Caco-2 (cell line): ENCODE results near the gene RNU5B-1. TPM values are rescaled to one million over a fixed set of nuclear protein-coding genes. Genes with fewer than 3 reads are reported as not detected.
A peak's percentile ranks its signal among the peaks of the same experiment; 100 is the strongest.

Experiments
- Bru-seq: library from RNA; stranded (reverse); fragments of 400-500 nt; gene quantifications from one replicate; lab custom pipeline; 2021; lab: Mats Ljungman, UMichigan
- BruChase-seq, 2 experiments: library from RNA; stranded (reverse); fragments of 400-500 nt; gene quantifications; one replicate each; lab custom pipeline; 2021; lab: Mats Ljungman, UMichigan
- BruUV-seq: library from RNA; stranded (reverse); fragments of 400-500 nt; replicated peaks from 2 replicates; lab custom pipeline; 2021; lab: Mats Ljungman, UMichigan
- CTCF ChIA-PET: fragments of 300-600 bp; sonication (Branson Sonifier 250); formaldehyde crosslinking; loops from one replicate; lab custom pipeline; 2022; ENCODE audit warnings: antibody characterized with exemption; lab: Charles Lee
- POLR2A ChIA-PET: fragments of 300-600 bp; sonication (Branson Sonifier 250); formaldehyde crosslinking; loops from one replicate; lab custom pipeline; 2022; ENCODE audit warnings: antibody characterized with exemption; lab: Charles Lee
- DNase-seq, 2 experiments: peaks; one replicate each; pipeline versions ENCODE4 v3.0.0 to v3.0.0-alpha.2; 2020 to 2022
- H3K27me3 ChIP-seq: replicated peaks from 2 replicates; pipeline ENCODE4 v1.6.0; 2011; ENCODE audit warnings: low read length; ENCODE audit not compliant: control insufficient read depth, insufficient read depth
- H3K36me3 ChIP-seq: 2 replicates; pipeline ENCODE4 v1.5.1; 2011; ENCODE audit warnings: low read length; ENCODE audit not compliant: control insufficient read depth, insufficient read depth
- H3K4me1 ChIP-seq: fragments of 250-450 bp; sonication (Bioruptor Pico); 2 replicates; pipeline ENCODE4 v1.5.1; 2020; ENCODE audit warnings: mild to moderate bottlenecking
- H3K4me3 ChIP-seq: 2 replicates; pipeline ENCODE4 v1.5.1; 2011; ENCODE audit warnings: low read depth, mild to moderate bottlenecking, control low read depth, low read length
- H3K9me3 ChIP-seq: fragments of 250-450 bp; sonication (Bioruptor Pico); 2 replicates; pipeline ENCODE4 v1.5.1; 2020; ENCODE audit warnings: mild to moderate bottlenecking, moderate library complexity
- H3K27ac Mint-ChIP-seq: one replicate; pipeline ENCODE4 v1.8.0; 2022; ENCODE audit warnings: mixed read lengths; ENCODE audit not compliant: unreplicated experiment
- H3K27me3 Mint-ChIP-seq: one replicate; pipeline ENCODE4 v1.8.0; 2022; ENCODE audit warnings: mixed read lengths; ENCODE audit not compliant: insufficient read depth, unreplicated experiment
- H3K36me3 Mint-ChIP-seq: one replicate; pipeline ENCODE4 v1.8.0; 2022; ENCODE audit warnings: mild to moderate bottlenecking, mixed read lengths; ENCODE audit not compliant: insufficient read depth, unreplicated experiment
- H3K4me1 Mint-ChIP-seq: one replicate; pipeline ENCODE4 v1.8.0; 2022; ENCODE audit warnings: low read depth, mixed read lengths; ENCODE audit not compliant: unreplicated experiment
- H3K4me3 Mint-ChIP-seq: one replicate; pipeline ENCODE4 v1.8.0; 2022; ENCODE audit warnings: mild to moderate bottlenecking, moderate library complexity, mixed read lengths; ENCODE audit not compliant: unreplicated experiment
- H3K9me3 Mint-ChIP-seq: one replicate; pipeline ENCODE4 v1.8.0; 2022; ENCODE audit warnings: mixed read lengths; ENCODE audit not compliant: unreplicated experiment
- intact Hi-C: fragments of 100-400 bp; cut with micrococcal nuclease; formaldehyde crosslinking; loops from one replicate; pipeline ENCODE4 v1.10.0; 2022; ENCODE audit not compliant: unreplicated experiment
- long read RNA-seq: library from polyadenylated mRNA; stranded (forward); transcript quantifications from one replicate; pipeline ENCODE4 v2.0.0, GENCODE V29; 2022
- total RNA-seq: library from RNA; stranded (reverse); gene quantifications from 2 replicates; pipeline ENCODE4 v1.2.3, GENCODE V29; 2022
- TF ChIP-seq, protein P1 (sequence below), 2 experiments: fragments of 200-600 bp in 1 of 2; IDR thresholded peaks; 1 replicate in 1 of 2; 2 replicates in 1 of 2; pipeline versions ENCODE4 v1.5.1 to v1.8.0; 2011 to 2022; ENCODE audit warnings: antibody characterized with exemption in 1 of 2, control low read depth in 1 of 2, inconsistent platforms in 1 of 2, low read depth in 1 of 2, low read length in 1 of 2, mild to moderate bottlenecking in 1 of 2, moderate library complexity in 1 of 2; ENCODE audit not compliant: insufficient read depth in 1 of 2, severe bottlenecking in 1 of 2, unreplicated experiment in 1 of 2

The RNU5B-1 gene
- total RNA-seq = not detected in 2 replicates
- Bru-seq, nascent RNA = percentile 91 among the genes with signal in this experiment
- percentile 62 among the genes with signal in this experiment for BruChase-seq, experiment 1, labeled RNA remaining after a 2-hour chase
- percentile 58 among the genes with signal in this experiment for BruChase-seq, experiment 2, labeled RNA remaining after a 6-hour chase
- long read RNA-seq = 0 reads

DNA sequence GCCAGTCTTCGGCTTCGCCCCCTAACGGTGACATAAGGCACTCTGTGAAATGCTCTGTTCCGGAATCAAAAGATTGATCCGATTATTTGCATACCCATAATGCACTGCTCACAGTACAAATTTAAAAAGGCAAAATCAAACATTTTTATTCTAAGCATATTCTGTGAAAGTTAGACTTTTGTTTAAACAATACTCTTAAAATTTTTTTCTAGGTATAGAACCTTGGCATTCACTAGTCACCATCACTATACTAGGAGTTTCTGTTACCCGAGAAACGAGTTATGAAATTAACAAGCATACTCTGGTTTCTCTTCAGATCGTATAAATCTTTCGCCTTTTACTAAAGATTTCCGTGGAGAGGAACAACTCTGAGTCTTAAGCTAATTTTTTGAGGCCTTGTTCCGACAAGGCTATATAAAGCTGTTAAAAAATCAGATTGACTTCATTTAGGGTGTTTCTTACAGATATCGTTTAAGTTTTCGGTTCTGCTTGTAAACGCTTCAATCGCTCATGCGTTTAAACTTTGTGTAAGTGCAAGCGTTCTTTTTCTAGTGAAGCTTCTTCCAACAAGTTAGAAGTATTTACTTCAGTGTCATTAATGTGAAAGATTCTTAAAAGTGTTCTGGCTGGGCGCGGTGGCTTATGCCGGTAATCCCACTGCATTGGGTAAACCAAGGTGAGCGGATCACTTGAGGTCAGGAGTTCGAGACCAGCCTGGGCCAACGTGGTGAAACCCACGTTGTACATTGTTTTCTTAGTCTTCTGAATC, at the start of gene RNU5B-1:
Gene RNU5B-1 (plus strand): TSS at position 297 of the 769 bp plus-strand sequence.
- ChIA-PET CTCF (interaction anchor here (0.6 to 1.5 kb wide), 6 partner anchors 9 to 119 kb away, joined by 3 to 11 read pairs (median 4); partner anchors contain the start of genes CLPX and PARP16), POLR2A (interaction anchor here (0.5 to 2.1 kb wide), 28 partner anchors 9 to 1201 kb away, joined by 3 to 37 read pairs (median 5); partner anchors contain the start of genes CLPX, HACD3, IGDCC3 and INTS14)
- TF ChIP-seq, protein P1, sequence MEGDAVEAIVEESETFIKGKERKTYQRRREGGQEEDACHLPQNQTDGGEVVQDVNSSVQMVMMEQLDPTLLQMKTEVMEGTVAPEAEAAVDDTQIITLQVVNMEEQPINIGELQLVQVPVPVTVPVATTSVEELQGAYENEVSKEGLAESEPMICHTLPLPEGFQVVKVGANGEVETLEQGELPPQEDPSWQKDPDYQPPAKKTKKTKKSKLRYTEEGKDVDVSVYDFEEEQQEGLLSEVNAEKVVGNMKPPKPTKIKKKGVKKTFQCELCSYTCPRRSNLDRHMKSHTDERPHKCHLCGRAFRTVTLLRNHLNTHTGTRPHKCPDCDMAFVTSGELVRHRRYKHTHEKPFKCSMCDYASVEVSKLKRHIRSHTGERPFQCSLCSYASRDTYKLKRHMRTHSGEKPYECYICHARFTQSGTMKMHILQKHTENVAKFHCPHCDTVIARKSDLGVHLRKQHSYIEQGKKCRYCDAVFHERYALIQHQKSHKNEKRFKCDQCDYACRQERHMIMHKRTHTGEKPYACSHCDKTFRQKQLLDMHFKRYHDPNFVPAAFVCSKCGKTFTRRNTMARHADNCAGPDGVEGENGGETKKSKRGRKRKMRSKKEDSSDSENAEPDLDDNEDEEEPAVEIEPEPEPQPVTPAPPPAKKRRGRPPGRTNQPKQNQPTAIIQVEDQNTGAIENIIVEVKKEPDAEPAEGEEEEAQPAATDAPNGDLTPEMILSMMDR (IDR thresholded peaks at IDR 0.05; ENCODE audit: insufficient read depth in 1 of 2, low read depth in 1 of 2, low read length in 1 of 2, severe bottlenecking in 1 of 2, unreplicated experiment in 1 of 2) = peak in 1 of 2 experiments; percentile 77
- no peaks in the 10 kb centered on the region for H3K9me3 ChIP-seq
- Mint-ChIP-seq H3K27ac (peak within 1 kb of the TSS; percentile 95), H3K27me3 (no peaks in the 10 kb centered on the region), H3K9me3 (no peaks in the 10 kb centered on the region), H3K4me3 (peak within 1 kb of the TSS; percentile 90), H3K36me3 (peaks cover 28% of the 10 kb centered on the region), H3K4me1 (no peaks in the 10 kb centered on the region)
- intact Hi-C loops = loop anchor here (1.0 kb wide), 2 partner anchors 8 to 271 kb away; partner anchors contain the start of gene RNU5A-1
- no peaks in the 10 kb centered on the region for H3K27me3 ChIP-seq
- peak within 1 kb of the TSS; percentile 41 for H3K4me3 ChIP-seq
- DNase-seq = peak; percentile 86 to 89
- H3K4me1 ChIP-seq = peaks cover 6% of the 10 kb centered on the region; the same call in 1 of the 2 replicates
- TSS peak; percentile 98 for BruUV-seq
- H3K36me3 ChIP-seq = no peaks in the 10 kb centered on the region

DNA sequence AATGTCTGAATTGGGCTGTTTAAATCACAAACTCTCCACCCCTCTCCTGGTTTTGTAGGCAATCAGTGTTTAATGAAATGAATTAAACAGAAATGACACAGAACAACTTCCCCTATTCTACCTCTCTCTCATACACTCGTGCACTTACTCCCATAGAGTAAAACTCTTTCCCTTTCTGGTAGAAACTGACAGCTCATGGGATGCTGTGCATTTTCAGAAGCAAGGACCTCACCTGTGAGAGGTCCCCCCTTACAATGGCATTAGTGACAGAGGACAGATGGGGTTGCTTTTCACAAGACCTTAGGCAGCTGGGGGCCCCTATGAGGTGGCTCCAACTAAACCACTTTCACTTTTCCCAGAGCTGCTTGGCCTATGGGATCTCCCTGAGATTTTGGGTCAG, 49.7 kb upstream of the RNU5B-1 start:
- H3K4me1 Mint-ChIP-seq = no peaks in the 10 kb centered on the region
- H3K4me1 ChIP-seq = peaks cover 7% of the 10 kb centered on the region; the same call in 1 of the 2 replicates
- no peaks in the 10 kb centered on the region for H3K36me3 ChIP-seq
- H3K4me3 Mint-ChIP-seq = no peak overlapping the region
- BruUV-seq = no TSS peak
- DNase-seq = no peak
- H3K9me3 Mint-ChIP-seq = no peaks in the 10 kb centered on the region
- peaks cover 18% of the 10 kb centered on the region for H3K36me3 Mint-ChIP-seq
- intact Hi-C loops = no loop called here
- ChIA-PET POLR2A (no interaction called here), CTCF (no interaction called here)
- H3K27me3 Mint-ChIP-seq = no peaks in the 10 kb centered on the region
- TF ChIP-seq, protein P1 (IDR thresholded peaks at IDR 0.05; ENCODE audit: insufficient read depth in 1 of 2, low read depth in 1 of 2, low read length in 1 of 2, severe bottlenecking in 1 of 2, unreplicated experiment in 1 of 2) = no peak
- H3K9me3 ChIP-seq = no peaks in the 10 kb centered on the region
- no peak overlapping the region for H3K27ac Mint-ChIP-seq
- H3K4me3 ChIP-seq = no peak overlapping the region
- no peaks in the 10 kb centered on the region for H3K27me3 ChIP-seq

DNA sequence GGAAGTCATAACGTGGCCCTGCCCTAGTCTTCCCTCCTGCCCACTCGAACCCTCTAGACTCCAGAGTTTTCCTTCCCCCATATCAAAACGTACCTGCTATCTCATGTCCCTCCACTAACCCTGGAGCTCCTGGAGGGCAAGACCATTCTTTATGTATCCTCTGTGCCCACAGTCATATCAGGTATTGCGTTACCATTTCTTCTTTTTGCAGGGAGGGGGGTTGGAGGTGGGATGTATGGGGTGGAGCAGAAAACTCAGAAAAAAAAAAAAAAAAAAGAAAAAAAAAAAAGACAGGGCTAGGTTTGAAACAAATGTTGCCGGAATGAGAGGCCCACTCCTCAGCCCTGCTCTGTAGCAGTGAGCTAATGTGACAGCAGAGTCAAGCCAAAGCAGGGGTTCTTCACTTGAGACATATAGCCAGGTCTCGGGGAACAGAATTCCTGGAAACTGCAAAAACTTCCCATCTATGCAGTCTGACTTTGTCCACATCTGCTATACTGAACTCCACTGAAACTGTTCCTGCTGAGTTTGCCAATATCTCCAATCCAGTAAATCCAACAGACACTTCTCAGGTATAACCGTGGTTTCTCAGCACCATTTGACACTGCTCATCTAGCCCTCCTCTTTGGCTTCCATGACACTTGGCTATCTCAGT, 48.9 kb upstream of the RNU5B-1 start:
- ChIA-PET CTCF (no interaction called here), POLR2A (interaction anchor here (0.6 kb wide), 1 partner anchor 10 kb away, joined by 4 read pairs; no protein-coding TSS in a partner anchor)
- no peaks in the 10 kb centered on the region for H3K9me3 Mint-ChIP-seq
- H3K36me3 Mint-ChIP-seq = peaks cover 14% of the 10 kb centered on the region
- no peaks in the 10 kb centered on the region for H3K27me3 Mint-ChIP-seq
- Histone ChIP-seq H3K9me3 (no peaks in the 10 kb centered on the region), H3K27me3 (no peaks in the 10 kb centered on the region), H3K4me1 (peaks cover 7% of the 10 kb centered on the region; the same call in 1 of the 2 replicates), H3K4me3 (no peak overlapping the region), H3K36me3 (no peaks in the 10 kb centered on the region; the same call in 1 of the 2 replicates)
- intact Hi-C loops = no loop called here
- H3K27ac Mint-ChIP-seq = no peak overlapping the region
- no peak for DNase-seq
- TF ChIP-seq, protein P1 (IDR thresholded peaks at IDR 0.05; ENCODE audit: insufficient read depth in 1 of 2, low read depth in 1 of 2, low read length in 1 of 2, severe bottlenecking in 1 of 2, unreplicated experiment in 1 of 2) = no peak
- BruUV-seq = no TSS peak
- no peaks in the 10 kb centered on the region for H3K4me1 Mint-ChIP-seq
- no peak overlapping the region for H3K4me3 Mint-ChIP-seq
